Breast epithelium (tissue), 3 donors: Measurements from ENCODE around the gene TRPM2.

Source experiments
- CTCF ChIP-seq, 3 donors: fragments of 450-650 bp; IDR thresholded peaks; one replicate each; pipeline ENCODE4 v1.5.1; 2016 to 2017; ENCODE audit warnings: antibody characterized with exemption in 3 of 3, mild to moderate bottlenecking in 3 of 3, moderate library complexity in 3 of 3
- POLR2A ChIP-seq: fragments of 450-650 bp; IDR thresholded peaks from one replicate; pipeline ENCODE4 v1.6.1; 2016; ENCODE audit warnings: antibody characterized with exemption, mild to moderate bottlenecking, moderate library complexity
- POLR2AphosphoS5 ChIP-seq, 3 donors: sonication (generic); formaldehyde crosslinking; IDR thresholded peaks; one replicate each; pipeline ENCODE4 v1.6.1; 2017; ENCODE audit warnings: antibody characterized with exemption in 3 of 3

GRCh38 chr21:44318489-44319285 lies 34.7 kb upstream of the TRPM2 start:
- TF ChIP-seq CTCF (IDR thresholded peaks at IDR 0.05) (no peak), POLR2AphosphoS5 (IDR thresholded peaks at IDR 0.05) (no peak), POLR2A (no peak)
